ENCODE results near the gene DNAH17. TPM values are rescaled to one million over a fixed set of nuclear protein-coding genes. Genes with fewer than 3 reads are reported as not detected.
A peak's percentile ranks its signal among the peaks of the same experiment; 100 is the strongest.

DNAH17 gene
- total and polyA plus RNA-seq, 2 experiments from 2014 or later: 0.64 TPM; not detected in 1

GRCh38 chr17:78560731-78561130 is 16.5 kb downstream of the DNAH17 start:
- DNase-seq: no peak
- no peak overlapping the region for H3K4me2 ChIP-seq (ENCODE audit: unreplicated experiment)
- H3K27me3 ChIP-seq (replicated peaks; ENCODE audit: insufficient read depth): peaks cover 25% of the 10 kb centered on the region
- peaks cover 10% of the 10 kb centered on the region for H3K4me1 ChIP-seq (ENCODE audit: insufficient read depth)
- H3K27ac ChIP-seq: no peak overlapping the region
- no peaks in the 10 kb centered on the region for H3K9me3 ChIP-seq (ENCODE audit: low read depth)
- no peaks in the 10 kb centered on the region for H3K36me3 ChIP-seq (ENCODE audit: low read depth)
- no peaks in the 10 kb centered on the region for H3K9me2 ChIP-seq (ENCODE audit: insufficient read depth)
- H3K9ac ChIP-seq: no peak overlapping the region
- no peaks in the 10 kb centered on the region for H4K20me1 ChIP-seq (ENCODE audit: insufficient read depth)
- no peak overlapping the region for H3K4me3 ChIP-seq
- 88 to 90% methylated on average over 22 of the region's 22 CpGs for WGBS, 2 experiments (ENCODE audit: low coverage in 1 of 2, low lambda C conversion rate in 2 of 2, missing lambda C conversion rate in 2 of 2)
- no peaks in the 10 kb centered on the region for H3K79me2 ChIP-seq (ENCODE audit: insufficient read depth)
- no peak overlapping the region for H2AFZ ChIP-seq
- in situ Hi-C loops (cut with MboI): no loop called here
- TF ChIP-seq EZH2 (IDR thresholded peaks at IDR 0.05; ENCODE audit: insufficient read depth, poor library complexity, severe bottlenecking): no peak
- TF ChIP-seq EZH2phosphoT487 (IDR thresholded peaks at IDR 0.05; ENCODE audit: insufficient read depth, low read depth): no peak
- peaks cover 13% of the 10 kb centered on the region for H3F3A ChIP-seq (ENCODE audit: insufficient read depth)

GRCh38 chr17:78559749-78560368 is 17.3 kb downstream of the DNAH17 start:
- H3K4me1 ChIP-seq (ENCODE audit: insufficient read depth): peaks cover 10% of the 10 kb centered on the region
- no peak overlapping the region for H3K4me3 ChIP-seq
- TF ChIP-seq EZH2phosphoT487 (IDR thresholded peaks at IDR 0.05; ENCODE audit: insufficient read depth, low read depth) (no peak), EZH2 (IDR thresholded peaks at IDR 0.05; ENCODE audit: insufficient read depth, poor library complexity, severe bottlenecking) (no peak)
- peaks cover 13% of the 10 kb centered on the region for H3F3A ChIP-seq (ENCODE audit: insufficient read depth)
- WGBS, 2 experiments (ENCODE audit: low coverage in 1 of 2, low lambda C conversion rate in 2 of 2, missing lambda C conversion rate in 2 of 2): 46 to 54% methylated on average over 17 of the region's 17 CpGs
- H2AFZ ChIP-seq: no peak overlapping the region
- H3K79me2 ChIP-seq (ENCODE audit: insufficient read depth): no peaks in the 10 kb centered on the region
- no peaks in the 10 kb centered on the region for H3K9me2 ChIP-seq (ENCODE audit: insufficient read depth)
- no peak for DNase-seq
- no peak overlapping the region for H3K27ac ChIP-seq
- no peak overlapping the region for H3K9ac ChIP-seq
- no peak overlapping the region for H3K4me2 ChIP-seq (ENCODE audit: unreplicated experiment)
- H3K9me3 ChIP-seq (ENCODE audit: low read depth): no peaks in the 10 kb centered on the region
- H3K27me3 ChIP-seq (replicated peaks; ENCODE audit: insufficient read depth): peaks cover 20% of the 10 kb centered on the region
- no peaks in the 10 kb centered on the region for H4K20me1 ChIP-seq (ENCODE audit: insufficient read depth)
- no peaks in the 10 kb centered on the region for H3K36me3 ChIP-seq (ENCODE audit: low read depth)
- in situ Hi-C loops (cut with MboI): no loop called here

GRCh38 chr17:78558989-78559388 is 18.2 kb downstream of the DNAH17 start:
- Histone ChIP-seq H3K4me2 (ENCODE audit: unreplicated experiment) (no peak overlapping the region), H3K9me3 (ENCODE audit: low read depth) (no peaks in the 10 kb centered on the region), H3F3A (ENCODE audit: insufficient read depth) (peaks cover 13% of the 10 kb centered on the region), H3K27me3 (replicated peaks; ENCODE audit: insufficient read depth) (peaks cover 16% of the 10 kb centered on the region), H3K79me2 (ENCODE audit: insufficient read depth) (no peaks in the 10 kb centered on the region), H3K27ac (no peak overlapping the region), H3K4me1 (ENCODE audit: insufficient read depth) (peaks cover 10% of the 10 kb centered on the region), H3K36me3 (ENCODE audit: low read depth) (no peaks in the 10 kb centered on the region), H3K9me2 (ENCODE audit: insufficient read depth) (no peaks in the 10 kb centered on the region), H2AFZ (no peak overlapping the region), H3K9ac (no peak overlapping the region), H4K20me1 (ENCODE audit: insufficient read depth) (no peaks in the 10 kb centered on the region), H3K4me3 (no peak overlapping the region)
- TF ChIP-seq EZH2 (IDR thresholded peaks at IDR 0.05; ENCODE audit: insufficient read depth, poor library complexity, severe bottlenecking): no peak
- no peak for DNase-seq
- 70% methylated on average over 5 of the region's 5 CpGs for WGBS, 2 experiments (ENCODE audit: low coverage in 1 of 2, low lambda C conversion rate in 2 of 2, missing lambda C conversion rate in 2 of 2)
- in situ Hi-C loops (cut with MboI): no loop called here

- Histone ChIP-seq H3K9me2 (ENCODE audit: insufficient read depth) (no peaks in the 10 kb centered on the region), H3K27me3 (replicated peaks; ENCODE audit: insufficient read depth) (peaks cover 9% of the 10 kb centered on the region), H4K20me1 (ENCODE audit: insufficient read depth) (no peaks in the 10 kb centered on the region), H2AFZ (no peak overlapping the region), H3K9me3 (ENCODE audit: low read depth) (no peaks in the 10 kb centered on the region), H3K36me3 (ENCODE audit: low read depth) (no peaks in the 10 kb centered on the region), H3F3A (ENCODE audit: insufficient read depth) (peaks cover 13% of the 10 kb centered on the region), H3K27ac (0 out of 2 replicates have a peak overlapping the region, but pooled peaks have one; percentile 24), H3K4me1 (ENCODE audit: insufficient read depth) (peaks cover 10% of the 10 kb centered on the region), H3K9ac (no peak overlapping the region), H3K4me3 (no peak overlapping the region), H3K4me2 (ENCODE audit: unreplicated experiment) (no peak overlapping the region), H3K79me2 (ENCODE audit: insufficient read depth) (no peaks in the 10 kb centered on the region)
- TF ChIP-seq EZH2phosphoT487 (IDR thresholded peaks at IDR 0.05; ENCODE audit: insufficient read depth, low read depth) (no peak), EZH2 (IDR thresholded peaks at IDR 0.05; ENCODE audit: insufficient read depth, poor library complexity, severe bottlenecking) (no peak)
- DNase-seq: peak; percentile 61
- in situ Hi-C loops (cut with MboI): no loop called here
- WGBS, 2 experiments (ENCODE audit: low coverage in 1 of 2, low lambda C conversion rate in 2 of 2, missing lambda C conversion rate in 2 of 2): 83 to 86% methylated on average over 10 of the region's 10 CpGs
Observed at GRCh38 chr17:78558181-78558850, 18.9 kb downstream of the DNAH17 start.
